GM19372 (cell line): ENCODE measurements around the gene ALDOA.
"Not testable (repeated sequence)": the region's sequence is repeated elsewhere in the genome, so short reads cannot be mapped to it uniquely, and the experiment has no call there.

Source experiments
- ATAC-seq: cut with Tn5 transposase; IDR thresholded peaks from one replicate; pipeline ENCODE4 v1.9.1; 2021; ENCODE audit warnings: mild to moderate bottlenecking, low read depth, moderate library complexity; ENCODE audit not compliant: unreplicated experiment

The ALDOA gene

GRCh38 chr16:30113711-30114333 lies 48.3 kb downstream of the ALDOA start:
- no peak for ATAC-seq

GRCh38 chr16:30114411-30114810 lies 48.9 kb downstream of the ALDOA start:
- no peak for ATAC-seq

- not testable (repeated sequence) for ATAC-seq
These were observed 49.3 kb downstream of the ALDOA start for GRCh38 chr16:30114833-30115232.

DNA sequence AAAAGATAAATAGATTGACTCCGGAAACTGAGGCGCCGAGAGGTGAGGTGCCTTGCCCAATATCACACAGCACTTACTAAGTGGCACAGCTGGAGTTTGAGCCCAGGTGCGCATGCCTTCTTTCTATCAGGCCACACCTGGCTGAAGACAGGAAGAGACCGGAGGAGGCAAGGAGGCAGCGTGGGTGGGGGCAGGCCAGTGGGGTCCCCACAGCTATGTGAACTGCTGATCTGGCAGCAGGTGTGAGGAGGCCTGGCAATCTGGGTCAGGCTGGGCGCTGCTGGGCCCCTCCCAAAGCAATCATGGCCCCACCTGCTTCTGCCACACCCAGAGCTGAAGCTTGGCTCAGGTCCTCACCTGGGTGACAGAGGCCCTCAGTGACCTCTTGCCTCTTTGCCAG lies 49.7 kb downstream of the ALDOA start:
- ATAC-seq = no peak

DNA sequence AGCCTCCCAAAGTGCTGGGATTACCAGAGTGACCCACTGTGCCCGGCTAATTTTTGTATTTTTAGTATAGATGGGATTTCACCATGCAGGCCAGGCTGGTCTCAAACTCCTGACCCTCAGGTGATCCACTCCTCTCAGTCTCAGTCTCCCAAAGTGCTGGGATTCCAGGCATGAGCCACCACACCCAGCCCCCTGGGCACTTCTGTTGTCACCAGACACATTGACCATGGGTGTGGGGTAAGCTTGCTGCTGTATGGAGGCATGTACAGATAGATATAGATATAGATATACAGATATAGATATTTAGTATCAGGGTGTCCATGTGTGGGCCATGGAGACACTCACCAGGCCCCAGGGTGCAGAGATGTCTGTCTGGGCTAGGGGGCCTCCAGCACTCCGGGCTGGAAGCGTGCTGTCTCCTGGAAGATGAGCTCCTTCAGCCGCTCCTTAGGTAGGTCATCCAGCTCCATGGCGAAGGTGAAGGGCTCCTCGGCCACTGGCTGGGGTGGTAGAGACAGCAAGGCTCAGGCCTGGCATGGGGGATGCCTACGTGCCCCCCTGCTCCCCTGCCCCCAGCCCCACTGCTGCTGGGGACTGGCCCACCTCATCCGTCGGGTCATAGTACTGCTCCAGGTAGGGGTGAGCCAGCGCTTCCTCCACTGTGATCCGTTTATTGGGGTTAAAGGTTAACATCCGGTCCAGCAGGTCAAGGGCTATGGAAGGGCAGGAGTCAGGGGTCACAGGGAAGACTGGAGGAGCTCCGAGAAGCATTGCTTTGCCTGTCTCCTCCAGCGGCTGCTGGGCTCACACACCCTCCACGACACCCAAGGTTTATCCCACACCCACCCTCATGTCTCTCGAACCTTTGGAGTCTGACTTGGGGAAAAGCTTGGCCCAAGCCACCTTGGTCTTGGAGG lies 51.0 kb downstream of the ALDOA start:
- no peak for ATAC-seq

GRCh38 chr16:30117768-30118167 lies 52.2 kb downstream of the ALDOA start:
- no peak for ATAC-seq

- ATAC-seq = no peak
These were observed 53.9 kb downstream of the ALDOA start for GRCh38 chr16:30119428-30119827.
